HG02763 (cell line): ENCODE measurements around the gene CCDC106.

Source experiments
- ATAC-seq: cut with Tn5 transposase; IDR thresholded peaks from one replicate; pipeline ENCODE4 v1.9.1; 2021; ENCODE audit warnings: mild to moderate bottlenecking, moderate library complexity; ENCODE audit not compliant: unreplicated experiment

CCDC106 gene

DNA sequence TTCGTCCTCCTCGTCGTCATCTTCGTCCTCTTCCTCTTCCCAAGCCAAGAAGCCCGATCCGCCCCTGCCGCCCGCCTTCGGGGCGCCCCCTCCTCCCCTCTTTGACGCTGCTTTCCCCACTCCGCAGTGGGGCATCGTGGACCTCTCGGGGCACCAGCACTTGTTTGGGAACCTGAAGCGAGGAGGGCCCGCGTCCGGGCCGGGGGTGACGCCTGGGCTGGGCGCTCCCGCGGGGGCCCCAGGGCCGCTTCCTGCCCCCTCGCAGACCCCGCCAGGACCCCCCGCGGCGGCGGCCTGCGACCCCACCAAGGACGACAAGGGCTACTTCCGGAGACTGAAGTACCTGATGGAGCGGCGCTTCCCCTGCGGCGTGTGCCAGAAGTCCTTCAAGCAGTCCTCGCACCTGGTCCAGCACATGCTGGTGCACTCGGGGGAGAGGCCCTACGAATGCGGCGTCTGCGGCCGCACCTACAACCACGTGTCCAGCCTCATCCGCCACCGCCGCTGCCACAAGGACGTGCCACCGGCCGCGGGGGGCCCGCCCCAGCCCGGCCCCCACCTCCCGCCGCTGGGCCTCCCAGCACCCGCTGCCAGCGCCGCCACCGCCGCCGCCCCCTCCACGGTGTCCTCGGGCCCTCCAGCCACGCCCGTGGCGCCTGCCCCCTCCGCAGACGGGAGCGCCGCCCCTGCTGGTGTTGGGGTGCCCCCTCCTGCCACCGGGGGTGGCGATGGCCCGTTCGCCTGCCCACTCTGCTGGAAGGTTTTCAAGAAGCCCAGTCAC lies 33.9 kb upstream of the CCDC106 start:
- ATAC-seq, result no peak

DNA sequence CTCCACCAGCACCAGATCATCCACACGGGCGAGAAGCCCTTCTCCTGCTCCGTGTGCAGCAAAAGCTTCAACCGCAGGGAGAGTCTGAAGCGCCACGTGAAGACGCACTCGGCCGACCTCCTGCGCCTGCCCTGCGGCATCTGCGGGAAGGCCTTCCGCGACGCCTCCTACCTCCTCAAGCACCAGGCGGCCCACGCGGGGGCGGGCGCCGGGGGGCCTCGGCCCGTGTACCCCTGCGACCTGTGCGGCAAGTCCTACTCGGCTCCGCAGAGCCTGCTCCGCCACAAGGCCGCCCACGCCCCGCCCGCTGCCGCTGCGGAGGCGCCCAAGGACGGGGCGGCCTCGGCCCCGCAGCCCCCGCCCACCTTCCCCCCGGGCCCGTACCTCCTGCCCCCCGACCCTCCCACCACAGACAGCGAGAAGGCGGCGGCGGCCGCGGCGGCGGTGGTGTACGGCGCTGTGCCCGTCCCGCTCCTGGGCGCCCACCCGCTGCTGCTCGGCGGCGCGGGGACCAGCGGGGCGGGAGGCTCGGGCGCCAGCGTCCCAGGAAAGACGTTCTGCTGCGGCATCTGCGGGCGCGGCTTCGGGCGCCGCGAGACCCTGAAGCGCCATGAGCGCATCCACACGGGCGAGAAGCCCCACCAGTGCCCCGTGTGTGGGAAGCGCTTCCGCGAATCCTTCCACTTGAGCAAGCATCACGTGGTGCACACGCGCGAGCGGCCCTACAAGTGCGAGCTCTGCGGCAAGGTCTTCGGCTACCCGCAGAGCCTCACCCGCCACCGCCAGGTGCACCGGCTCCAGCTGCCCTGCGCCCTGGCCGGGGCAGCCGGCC lies 33.1 kb upstream of the CCDC106 start:
- ATAC-seq, result no peak

DNA sequence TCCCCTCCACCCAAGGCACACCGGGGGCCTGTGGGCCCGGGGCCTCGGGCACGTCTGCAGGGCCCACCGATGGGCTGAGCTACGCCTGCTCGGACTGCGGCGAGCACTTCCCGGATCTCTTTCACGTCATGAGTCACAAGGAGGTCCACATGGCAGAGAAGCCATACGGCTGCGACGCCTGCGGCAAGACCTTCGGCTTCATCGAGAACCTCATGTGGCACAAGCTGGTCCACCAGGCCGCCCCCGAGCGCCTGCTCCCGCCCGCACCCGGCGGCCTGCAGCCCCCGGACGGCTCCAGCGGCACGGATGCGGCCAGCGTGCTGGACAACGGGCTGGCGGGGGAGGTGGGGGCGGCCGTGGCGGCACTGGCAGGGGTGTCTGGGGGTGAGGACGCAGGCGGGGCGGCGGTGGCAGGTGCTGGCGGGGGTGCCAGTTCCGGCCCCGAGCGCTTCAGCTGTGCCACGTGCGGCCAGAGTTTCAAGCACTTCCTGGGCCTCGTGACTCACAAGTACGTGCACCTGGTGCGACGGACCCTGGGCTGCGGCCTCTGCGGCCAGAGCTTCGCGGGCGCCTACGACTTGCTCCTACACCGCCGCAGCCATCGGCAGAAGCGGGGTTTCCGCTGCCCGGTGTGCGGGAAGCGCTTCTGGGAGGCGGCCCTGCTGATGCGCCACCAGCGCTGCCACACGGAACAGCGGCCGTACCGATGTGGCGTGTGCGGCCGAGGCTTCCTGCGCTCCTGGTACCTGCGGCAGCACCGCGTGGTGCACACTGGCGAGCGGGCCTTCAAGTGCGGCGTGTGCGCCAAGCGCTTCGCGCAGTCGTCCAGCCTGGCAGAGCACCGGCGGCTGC lies 32.2 kb upstream of the CCDC106 start:
- no peak for ATAC-seq

DNA sequence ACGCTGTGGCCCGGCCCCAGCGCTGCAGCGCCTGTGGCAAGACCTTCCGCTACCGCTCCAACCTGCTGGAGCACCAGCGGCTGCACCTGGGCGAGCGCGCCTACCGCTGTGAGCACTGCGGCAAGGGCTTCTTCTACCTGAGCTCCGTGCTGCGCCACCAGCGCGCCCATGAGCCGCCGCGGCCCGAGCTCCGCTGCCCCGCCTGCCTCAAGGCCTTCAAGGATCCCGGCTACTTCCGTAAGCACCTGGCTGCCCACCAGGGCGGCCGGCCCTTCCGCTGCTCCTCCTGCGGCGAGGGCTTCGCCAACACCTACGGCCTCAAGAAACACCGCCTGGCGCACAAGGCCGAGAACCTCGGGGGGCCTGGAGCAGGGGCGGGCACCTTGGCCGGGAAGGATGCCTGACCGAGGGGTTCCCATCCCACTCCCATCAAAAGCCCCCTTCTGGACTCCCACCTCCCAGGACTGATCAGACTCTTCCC lies 31.6 kb upstream of the CCDC106 start:
- ATAC-seq, result no peak

DNA sequence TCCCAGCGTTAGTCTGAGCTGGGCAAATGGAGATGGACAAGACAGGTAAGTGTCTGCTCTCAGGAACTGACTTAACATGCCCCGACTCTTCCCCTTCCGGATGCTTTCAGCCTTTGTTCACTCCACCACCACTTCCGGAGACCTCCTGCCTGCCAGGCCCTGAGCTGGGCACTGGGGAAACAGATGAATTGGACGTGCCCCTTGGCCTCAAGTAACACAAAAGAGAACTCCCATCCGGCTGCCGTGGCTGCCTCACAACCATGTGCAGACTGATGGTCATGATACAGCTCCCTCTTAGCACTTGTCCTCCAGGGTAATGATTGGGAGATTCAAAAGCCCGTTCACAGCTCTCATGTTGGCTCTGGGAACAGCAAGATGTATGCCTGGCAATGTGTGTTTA lies 30.6 kb upstream of the CCDC106 start:
- no peak for ATAC-seq

DNA sequence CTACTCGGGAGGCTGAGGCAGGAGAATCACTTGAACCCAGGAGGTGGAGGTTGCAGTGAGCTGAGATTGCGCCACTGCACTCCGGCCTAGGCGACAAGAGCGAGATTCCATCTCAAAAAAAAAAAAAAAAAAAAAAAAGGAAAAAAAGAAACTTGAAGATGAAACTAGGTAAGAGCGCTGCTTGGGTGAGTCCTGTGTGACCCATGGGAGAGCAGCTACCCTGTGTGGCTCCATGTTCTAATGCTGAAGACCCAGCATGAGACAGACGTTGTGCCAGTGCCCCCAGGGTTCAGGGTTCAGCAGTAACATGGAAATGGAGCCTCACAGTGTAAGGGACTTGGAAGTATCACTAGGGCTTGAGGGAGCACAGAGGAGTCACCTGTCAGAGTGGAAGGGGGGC lies 29.6 kb upstream of the CCDC106 start:
- no peak for ATAC-seq

DNA sequence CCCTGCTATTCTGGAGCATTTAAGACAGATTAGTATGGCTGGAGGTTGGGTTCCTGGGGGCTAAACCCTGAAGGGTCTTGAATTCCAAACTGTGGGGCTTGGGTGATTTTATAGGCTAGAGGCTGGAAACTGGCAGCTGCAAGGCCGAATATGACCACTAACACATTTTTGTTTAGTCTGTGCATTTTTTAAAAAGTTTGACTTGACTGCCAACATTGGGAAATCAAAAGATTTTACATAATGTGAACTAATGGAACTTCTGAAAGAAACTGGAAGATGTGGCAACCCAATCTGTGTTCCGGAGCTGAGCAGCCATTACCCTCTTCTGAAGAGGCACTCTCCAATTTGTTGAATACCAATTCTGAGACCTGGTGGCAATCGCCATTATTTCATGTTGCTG lies 28.7 kb upstream of the CCDC106 start:
- no peak for ATAC-seq

DNA sequence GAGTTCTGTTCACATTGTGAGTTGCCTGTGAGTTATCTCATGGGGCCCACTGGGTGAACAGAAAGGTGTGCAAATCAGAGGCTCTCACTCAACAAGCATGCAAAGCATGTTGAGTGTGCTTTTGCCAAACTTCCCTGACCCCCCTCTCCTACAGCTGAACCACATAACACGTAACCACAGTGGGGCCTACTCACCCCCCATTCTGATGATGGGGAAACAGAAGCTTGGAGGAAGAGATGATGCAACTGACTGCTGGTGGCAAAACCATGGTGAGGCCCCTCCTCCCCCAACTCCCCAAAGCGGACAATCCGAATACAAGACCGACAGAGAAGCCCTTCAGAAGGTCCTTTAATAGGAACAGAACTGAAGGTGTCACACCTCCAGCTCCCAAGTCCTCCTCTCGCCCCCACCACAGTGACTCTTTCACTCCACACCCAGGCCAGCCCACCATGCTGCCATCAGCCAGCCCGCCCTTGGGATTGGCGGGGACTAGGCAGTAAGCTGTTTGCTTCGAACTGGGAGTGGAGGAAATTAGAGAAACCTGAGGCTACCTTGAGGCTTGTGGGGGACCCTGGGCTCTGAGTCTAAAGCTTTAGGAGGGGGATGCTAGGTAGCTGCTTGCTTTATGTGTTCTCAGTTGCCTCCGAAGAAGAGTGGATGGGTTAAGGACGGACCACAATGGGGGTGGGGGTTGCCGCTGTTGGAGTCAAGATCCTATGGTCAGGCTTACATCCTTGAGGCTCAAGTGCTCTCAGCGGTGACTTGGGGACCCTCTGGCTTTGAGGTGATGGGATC lies 27.4 kb upstream of the CCDC106 start:
- ATAC-seq, result no peak

DNA sequence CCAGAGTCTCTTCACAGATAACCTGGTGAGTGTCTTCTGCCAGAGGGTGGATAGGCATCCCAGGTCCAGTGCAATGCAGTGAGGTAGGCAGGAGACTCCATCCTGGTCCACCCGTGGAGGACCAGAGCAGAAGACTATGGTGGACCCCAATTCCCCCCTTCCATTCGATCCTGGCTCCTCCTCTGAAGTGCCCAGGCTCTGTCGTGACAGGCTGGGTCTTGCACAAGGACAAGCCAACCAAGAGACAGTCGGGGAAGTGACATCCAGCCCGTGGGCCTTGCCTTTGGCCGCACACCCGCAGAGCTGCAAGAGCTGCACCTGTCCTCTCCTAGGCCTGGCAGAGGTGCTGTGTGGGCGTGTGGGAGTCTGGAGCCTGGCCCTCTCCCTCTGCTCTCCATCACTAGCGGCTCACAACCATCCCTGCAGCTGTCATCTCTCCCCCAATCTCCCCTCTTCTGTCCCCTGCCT lies 26.8 kb upstream of the CCDC106 start:
- no peak for ATAC-seq

DNA sequence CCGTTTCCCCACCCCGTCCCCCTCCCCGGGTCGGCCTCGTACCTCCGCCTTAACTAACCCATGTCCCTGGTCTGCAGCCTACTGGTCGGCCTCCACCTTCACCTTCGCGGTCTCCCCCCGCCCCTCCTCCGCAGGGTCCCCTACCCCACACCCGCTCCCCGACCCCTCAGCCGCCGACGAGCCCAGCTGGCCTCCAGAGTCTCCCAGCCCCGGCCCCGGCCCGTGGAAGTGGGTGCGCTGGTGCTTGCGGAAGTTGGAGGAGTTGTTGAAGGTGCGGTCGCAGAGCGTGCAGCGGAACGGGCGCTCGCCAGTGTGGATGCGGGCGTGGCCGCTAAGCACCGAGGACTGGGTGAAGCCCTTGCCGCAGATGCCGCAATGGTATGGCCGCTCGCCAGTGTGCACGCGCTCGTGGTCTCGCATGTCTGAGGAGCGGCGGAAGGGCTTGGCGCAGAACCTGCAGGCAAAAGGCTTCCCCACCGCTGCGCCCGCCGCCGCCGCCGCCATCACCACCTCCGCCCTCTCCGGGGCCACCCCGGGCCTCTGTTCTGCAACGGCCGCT lies 26.3 kb upstream of the CCDC106 start:
- no peak for ATAC-seq

DNA sequence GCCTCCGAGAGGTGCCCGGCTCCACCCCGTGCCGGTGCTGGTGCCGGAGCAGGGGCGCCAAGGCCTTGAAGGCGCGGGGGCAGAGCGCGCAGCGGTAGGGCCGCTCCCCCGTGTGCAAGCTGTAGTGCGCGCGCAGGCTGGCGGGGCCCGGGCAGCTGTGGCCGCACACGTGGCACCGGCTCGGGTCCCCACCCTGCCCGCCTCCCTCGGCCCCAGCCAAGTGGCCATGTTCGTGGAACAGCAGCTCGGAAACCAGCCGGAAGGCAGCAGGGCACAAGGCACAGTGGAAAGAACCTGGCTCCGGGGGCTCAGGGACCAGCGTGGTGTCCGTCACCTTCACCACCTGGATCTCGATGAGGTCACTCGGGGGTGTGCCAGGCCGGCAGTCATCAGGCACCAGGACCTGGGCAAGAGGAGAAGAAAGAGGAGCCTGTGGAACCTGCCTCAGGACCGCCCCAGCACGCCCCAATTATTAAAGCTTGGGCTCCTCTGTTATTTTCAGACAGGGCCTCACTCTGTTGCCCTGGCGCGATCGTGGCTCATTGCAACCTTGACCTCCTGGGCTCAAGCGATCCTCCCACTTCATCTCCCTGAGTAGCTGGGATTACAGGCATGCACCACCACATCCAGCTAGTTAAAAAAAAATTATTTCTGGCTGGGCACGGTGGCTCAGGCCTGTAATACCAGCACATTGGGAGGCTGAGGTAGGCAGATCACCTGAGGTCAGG lies 25.6 kb upstream of the CCDC106 start:
- no peak for ATAC-seq

DNA sequence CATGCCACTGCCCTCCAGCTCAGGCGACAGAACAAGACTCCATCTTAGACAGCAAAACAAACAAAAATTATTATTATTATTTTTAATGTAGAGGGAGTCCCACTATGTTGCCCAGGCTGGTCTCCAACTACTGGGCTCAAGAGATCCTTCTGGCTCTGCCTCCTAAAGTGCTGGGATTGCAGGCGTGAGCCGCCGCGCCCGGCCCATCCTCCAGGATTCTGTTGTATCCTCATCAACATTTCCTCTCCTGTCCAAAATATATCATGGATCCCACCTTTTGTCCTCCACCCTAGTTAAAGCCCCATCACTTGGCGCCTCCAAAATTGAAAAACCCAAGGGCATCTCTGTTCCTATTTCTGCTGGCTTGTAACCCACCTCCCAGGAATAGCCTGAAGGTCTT lies 24.9 kb upstream of the CCDC106 start:
- ATAC-seq, result no peak

DNA sequence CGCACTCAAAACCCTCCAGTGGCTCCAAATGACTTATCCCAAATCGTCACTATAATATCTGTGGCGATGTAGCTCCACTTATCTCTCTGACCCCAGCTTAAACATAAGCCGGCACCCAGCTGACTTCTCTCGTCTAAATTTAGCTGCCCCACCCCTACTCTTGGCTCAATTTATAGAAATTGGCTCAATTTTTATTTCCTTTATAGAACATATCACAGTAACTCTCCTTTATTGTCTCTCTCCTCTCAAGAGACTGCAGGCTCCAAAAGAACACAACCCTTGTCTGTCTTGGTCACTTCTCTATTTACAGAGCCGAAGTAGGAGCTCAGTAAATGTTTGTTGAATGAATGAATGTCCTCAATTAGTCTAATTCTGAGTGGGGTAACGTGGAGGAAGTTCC lies 24.5 kb upstream of the CCDC106 start:
- no peak for ATAC-seq

DNA sequence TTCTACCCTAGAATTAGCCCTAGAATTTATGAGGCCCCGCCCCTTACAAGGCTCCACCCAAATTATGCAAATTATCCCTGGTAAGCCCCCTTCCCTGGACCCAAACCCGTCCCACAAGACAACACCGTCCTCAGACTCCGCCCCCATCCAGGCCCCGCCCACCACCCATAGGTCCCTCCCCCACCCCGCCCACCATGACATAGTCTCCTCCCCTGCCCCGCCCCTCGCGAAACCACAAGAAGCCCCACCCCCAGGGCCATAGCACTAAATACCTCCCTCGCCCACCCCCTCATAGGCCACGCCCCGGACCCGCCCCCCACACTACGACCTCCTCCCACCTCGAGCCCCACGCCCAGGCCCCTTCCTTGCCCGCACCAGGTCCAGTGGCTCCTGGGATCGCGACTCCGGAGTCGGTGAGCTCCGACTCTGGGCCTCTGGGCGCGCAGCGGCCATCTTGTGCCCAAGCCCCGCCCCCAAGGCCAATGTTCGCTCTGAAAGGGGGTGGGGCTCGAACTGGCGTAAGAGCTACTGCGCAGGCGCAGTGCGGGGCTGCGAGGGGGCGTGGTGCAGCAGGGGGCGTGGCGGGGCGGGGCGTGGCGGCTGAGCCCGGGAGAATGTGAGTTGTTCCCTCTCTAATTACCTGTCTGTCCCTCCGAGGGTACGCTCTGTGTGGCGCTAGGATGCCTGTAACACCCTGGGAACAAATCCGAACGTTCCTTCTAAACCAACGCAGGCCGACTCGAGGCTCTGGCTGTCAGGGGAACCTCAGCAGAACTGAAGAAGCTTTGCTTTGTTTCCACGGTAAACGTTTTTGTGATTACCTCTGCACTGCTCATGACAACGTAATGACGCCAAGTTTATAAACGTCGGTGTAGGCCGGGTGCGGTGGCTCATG lies 23.7 kb upstream of the CCDC106 start, which contains the start of gene ZNF784:
TSS of gene ZNF784 (minus strand) at position 458 of the 895 bp plus-strand sequence. CDS start at position 453, 5 bp downstream.
- no peak for ATAC-seq

DNA sequence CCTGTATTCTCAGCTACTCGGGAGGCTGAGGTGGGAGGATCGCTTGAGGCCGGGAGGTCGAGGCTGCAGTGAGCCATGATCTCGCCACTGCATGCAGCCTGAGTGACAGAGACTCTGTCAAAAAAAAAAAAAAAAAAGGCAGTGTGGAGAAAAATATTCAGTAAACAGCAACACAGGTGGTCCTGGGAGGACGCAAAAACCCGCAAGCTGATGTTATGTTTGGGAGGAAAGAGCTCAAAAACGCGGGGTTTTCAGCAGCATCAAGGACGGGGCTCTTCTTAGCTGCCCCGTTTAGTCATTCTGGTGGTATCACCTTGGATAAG lies 23.0 kb upstream of the CCDC106 start:
- ATAC-seq, result no peak

DNA sequence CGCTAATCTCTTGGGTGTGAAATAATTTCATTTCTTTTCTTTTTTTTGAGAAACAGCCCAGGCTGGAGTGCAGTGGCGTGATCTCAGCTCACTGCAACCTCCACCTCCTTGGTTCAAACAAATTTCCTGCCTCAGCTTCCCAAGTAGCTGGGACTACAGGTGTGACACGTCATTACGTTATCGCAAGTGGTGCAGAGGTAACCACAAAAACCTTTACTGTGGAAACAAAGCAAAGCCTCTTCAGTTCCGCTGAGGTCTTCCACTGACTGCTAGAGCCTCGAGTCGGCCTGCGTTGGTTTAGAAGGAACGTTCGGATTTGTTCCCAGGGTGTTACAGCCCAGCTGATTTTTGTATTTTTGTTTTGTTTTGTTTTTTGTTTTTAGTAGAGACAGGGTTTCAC lies 21.7 kb upstream of the CCDC106 start:
- ATAC-seq, result no peak

DNA sequence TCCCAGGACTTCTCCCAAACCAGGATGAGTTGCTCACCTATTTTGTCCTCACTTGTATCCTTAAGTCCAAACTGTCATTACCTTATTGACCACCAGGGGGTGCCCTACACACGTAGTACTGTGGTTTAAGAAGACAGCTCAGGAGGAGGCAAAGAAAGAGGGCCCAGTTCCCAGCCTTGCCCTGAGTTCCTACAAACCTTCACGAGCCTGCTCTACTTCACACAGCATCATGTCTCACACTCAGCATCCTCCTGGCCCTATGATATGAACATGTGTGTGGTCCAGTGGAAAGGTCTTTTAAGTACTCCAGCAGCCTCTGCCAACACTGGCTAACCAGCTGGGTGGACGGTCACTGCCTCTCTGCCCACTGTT lies 15.6 kb upstream of the CCDC106 start:
- no peak for ATAC-seq

DNA sequence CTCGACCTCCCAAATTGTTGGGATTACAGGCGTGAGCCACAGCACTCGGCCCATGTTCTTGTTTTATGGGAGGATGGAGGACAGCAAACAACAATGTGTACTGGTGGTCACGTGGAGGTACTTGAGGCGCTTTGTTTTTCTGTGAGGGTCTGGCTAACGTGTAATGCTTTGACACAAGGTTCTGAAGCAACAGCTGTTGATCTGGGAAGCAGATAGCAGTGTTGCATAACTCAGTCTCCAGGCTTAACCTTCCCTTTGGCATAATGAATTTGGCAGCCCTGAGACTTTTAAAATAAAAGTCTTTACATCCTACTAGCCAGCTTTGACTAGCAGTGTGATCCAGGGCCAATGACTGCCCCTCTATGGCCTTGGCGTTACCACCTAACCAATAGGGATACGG lies 14.2 kb upstream of the CCDC106 start:
- ATAC-seq, result no peak
